ENCODE results near the gene TGFA.
A peak's percentile ranks its signal among the peaks of the same experiment; 100 is the strongest.

The TGFA gene

DNA sequence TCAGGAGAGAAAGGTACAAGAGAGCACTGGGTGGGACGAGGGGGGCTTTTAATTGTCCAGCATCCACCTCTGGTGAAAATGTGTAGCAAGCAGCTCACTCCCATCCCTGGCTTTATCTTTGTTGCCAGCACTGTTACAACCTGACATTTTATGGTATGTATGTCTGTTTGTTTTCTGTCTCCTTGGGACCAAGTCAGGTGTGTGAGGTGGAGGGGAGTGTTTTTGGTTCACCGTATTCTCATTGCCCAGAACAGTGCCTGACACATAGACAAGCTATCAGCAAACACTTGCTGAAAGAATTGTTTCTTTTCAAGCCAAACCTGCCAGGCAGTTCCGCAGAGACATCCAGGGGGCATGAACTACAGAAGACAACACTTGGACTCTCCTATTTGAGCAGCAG is 24.7 kb downstream of the TGFA start:
- no peak overlapping the region for H3K4me3 ChIP-seq (replicated peaks in 1 of 2; ENCODE audit: low read depth in 2 of 2, low read length in 2 of 2)
- TF ChIP-seq, protein P1, sequence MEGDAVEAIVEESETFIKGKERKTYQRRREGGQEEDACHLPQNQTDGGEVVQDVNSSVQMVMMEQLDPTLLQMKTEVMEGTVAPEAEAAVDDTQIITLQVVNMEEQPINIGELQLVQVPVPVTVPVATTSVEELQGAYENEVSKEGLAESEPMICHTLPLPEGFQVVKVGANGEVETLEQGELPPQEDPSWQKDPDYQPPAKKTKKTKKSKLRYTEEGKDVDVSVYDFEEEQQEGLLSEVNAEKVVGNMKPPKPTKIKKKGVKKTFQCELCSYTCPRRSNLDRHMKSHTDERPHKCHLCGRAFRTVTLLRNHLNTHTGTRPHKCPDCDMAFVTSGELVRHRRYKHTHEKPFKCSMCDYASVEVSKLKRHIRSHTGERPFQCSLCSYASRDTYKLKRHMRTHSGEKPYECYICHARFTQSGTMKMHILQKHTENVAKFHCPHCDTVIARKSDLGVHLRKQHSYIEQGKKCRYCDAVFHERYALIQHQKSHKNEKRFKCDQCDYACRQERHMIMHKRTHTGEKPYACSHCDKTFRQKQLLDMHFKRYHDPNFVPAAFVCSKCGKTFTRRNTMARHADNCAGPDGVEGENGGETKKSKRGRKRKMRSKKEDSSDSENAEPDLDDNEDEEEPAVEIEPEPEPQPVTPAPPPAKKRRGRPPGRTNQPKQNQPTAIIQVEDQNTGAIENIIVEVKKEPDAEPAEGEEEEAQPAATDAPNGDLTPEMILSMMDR (IDR thresholded peaks at IDR 0.05; ENCODE audit: low read depth, low read length), result no peak
- DNase-seq (ENCODE audit: low read depth in 2 of 2), result no peak

DNA sequence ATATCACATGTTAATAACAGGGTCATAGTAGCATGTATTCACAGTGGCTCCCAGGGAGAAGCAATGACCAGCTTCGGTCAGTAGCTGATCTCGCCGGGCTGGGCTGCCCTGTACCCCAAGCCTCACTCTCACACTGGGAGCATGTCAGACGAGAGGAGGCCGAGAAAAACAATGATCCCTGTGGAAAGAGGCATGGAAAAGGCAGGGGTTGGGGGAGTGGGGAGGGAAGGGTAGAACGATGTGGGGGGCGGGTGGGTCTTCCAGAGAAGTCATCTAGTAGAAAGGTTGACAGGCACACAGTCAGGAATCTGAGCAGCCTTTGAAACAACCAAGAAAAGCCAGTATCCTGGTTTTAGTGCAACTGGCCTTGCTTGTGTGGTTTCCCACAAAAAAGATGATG is 25.4 kb downstream of the TGFA start:
- no peak overlapping the region for H3K4me3 ChIP-seq (replicated peaks in 1 of 2; ENCODE audit: low read depth in 2 of 2, low read length in 2 of 2)
- TF ChIP-seq, protein P1 (IDR thresholded peaks at IDR 0.05; ENCODE audit: low read depth, low read length), result no peak
- DNase-seq (ENCODE audit: low read depth in 2 of 2), result no peak

DNA sequence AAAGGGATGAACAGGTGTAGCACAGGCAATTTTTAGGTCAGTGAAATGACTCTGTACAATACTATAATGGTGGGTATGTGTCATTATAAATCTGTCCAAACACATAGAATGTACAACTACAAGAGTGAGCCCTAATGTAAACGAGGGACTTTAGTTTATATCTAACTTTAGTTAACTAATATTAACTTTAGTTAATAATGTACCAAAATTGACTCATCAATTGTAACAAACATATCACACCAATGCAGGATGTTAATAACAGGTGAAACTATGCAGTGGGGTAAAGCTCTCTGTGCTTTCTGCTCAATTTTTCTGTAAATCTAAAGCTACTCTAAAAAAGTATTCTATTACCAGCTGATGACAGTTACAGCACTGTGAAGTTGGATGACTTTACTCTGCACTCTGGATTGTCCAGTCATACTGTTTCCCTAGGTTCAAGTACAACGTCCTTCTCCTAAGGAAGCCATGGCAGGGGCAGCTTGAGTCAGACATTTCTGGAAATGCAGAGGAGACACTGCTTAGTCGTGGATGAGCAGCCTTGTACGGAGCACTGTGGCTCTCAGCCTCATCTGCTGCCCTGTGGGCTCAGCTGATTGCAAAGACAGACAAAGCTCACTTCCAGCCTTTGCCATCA is 26.1 kb downstream of the TGFA start:
- no peak overlapping the region for H3K4me3 ChIP-seq (replicated peaks in 1 of 2; ENCODE audit: low read depth in 2 of 2, low read length in 2 of 2)
- TF ChIP-seq, protein P1 (IDR thresholded peaks at IDR 0.05; ENCODE audit: low read depth, low read length), result no peak
- no peak for DNase-seq (ENCODE audit: low read depth in 2 of 2)

DNA sequence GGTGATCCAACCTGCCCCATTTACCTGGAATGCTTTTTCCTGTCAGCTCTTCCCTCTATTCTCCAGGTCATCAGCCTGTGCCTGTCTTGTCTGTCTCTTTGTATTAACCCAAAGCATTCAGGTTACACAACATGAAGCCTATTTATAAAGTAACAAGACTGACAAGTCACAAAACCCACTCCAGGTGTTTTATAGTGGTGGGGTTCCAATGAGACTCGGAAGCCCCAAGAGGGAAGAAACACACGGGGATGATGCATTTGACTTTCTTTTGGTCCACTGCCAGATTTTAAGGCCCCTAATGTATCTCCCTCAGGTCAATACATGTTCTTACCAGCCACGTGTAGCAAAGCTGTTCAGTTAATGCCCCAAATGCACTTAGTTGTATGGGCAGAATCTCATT is 27.5 kb downstream of the TGFA start:
- no peak overlapping the region for H3K4me3 ChIP-seq (replicated peaks in 1 of 2; ENCODE audit: low read depth in 2 of 2, low read length in 2 of 2)

DNA sequence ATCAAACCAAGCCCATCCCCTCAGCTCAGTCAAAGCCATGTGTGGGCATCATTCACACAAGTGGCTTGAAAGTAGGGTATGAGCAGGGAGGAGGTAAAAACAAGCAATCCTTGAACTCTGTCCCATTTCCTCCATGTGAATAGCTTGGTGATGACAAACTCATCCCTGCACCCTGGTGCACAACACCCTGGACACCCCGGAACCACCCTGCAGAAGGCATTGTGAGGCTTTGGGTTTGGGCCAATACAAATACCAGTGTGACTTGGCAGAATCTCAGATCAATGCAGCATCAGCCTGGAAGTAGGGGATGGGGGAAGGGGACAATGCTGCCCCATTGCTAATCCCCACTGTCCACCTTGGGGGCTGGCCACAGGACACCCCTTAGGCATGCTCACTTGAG is 28.6 kb downstream of the TGFA start:
- no peak overlapping the region for H3K4me3 ChIP-seq (replicated peaks in 1 of 2; ENCODE audit: low read depth in 2 of 2, low read length in 2 of 2)
- TF ChIP-seq, protein P1 (IDR thresholded peaks at IDR 0.05; ENCODE audit: low read depth, low read length), result no peak
- DNase-seq (ENCODE audit: low read depth in 2 of 2), result peak in 1 of 2 donors; percentile 33

More for the DNA sequence above, 27.5 kb downstream of the TGFA start:
- DNase-seq (ENCODE audit: low read depth in 2 of 2), result no peak
- TF ChIP-seq, protein P1 (IDR thresholded peaks at IDR 0.05; ENCODE audit: low read depth, low read length), result no peak

DNA sequence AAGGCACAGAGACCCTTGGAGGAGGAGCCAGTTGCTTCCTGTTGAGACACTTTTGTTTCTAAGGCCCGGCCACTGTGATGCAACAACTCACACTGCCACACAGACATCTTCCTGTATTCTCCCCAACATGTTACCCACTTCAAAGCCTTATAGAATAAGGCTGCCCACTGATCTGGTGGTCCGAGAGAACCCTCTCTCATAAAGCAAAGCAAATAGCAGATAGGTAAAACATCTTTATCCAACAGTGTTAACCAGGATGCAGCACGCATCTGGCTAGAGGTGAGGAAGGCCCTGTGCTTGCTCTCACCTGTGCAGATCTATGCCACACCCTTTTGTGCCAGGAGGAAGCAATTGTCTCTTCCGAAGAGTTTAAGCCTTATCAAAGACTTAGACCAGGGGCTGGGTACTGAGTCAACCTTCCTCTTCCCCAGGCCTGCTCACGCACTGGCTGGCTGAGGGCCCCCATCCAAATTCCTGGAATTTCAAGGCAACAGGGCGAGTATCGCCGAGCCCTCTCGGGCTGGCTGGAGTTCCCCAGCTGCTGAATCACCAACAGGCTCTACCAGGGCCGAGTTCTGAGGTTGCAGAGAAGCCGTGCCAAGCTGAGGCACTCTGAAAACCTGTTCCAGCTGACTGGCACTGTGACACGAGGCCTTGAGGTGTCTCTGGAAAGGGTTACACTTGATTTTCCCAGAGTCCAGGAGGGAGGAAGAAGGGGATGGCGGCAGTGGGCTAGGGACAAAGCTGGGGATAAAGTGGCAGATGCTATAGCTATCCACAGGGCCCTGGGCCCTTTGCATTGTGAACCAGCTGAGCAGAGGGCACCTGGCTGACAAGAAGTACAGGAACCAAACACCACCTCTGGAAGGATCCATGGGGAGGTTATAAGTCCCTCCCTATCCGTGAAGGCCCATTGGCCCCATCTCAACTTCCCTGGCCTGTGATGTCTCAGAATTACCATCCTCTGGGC is 29.3 kb downstream of the TGFA start:
- H3K4me3 ChIP-seq (replicated peaks in 1 of 2; ENCODE audit: low read depth in 2 of 2, low read length in 2 of 2), result no peak overlapping the region
- TF ChIP-seq, protein P1 (IDR thresholded peaks at IDR 0.05; ENCODE audit: low read depth, low read length), result no peak
- DNase-seq (ENCODE audit: low read depth in 2 of 2), result peak; percentile 63 to 64
